GM18867 (cell line): ENCODE data around the gene EEIG1.
A peak's percentile ranks its signal among the peaks of the same experiment; 100 is the strongest.

Source experiments
- ATAC-seq: cut with Tn5 transposase; IDR thresholded peaks from one replicate; pipeline ENCODE4 v1.9.1; 2021; ENCODE audit warnings: mild to moderate bottlenecking, moderate library complexity; ENCODE audit not compliant: unreplicated experiment

The EEIG1 gene

GRCh38 chr9:128001779-128002298 is 21.1 kb upstream of the EEIG1 start:
- no peak for ATAC-seq

- no peak for ATAC-seq
Observed at GRCh38 chr9:128001151-128001778, 20.5 kb upstream of the EEIG1 start.

GRCh38 chr9:127999461-127999860 is 18.7 kb upstream of the EEIG1 start:
- ATAC-seq, result no peak

DNA sequence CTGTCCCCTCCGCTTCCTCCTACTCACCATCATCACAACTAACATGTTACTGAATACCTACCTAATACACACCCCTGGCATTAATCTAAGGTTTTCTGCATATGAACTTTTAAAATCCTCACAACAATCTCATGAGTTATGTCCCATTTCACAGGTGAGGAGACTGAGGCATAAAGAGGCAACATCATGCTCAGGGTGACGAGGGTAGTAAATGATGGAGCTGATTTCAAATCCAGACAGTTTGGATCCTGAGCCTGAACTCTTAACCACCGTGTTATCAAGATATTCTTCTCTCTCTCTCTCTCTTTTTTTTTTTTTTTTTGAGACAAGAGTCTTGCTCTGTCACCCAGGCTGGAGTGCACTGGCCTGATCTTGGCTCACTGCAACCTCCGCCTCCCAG is 12.9 kb upstream of the EEIG1 start:
- no peak for ATAC-seq

DNA sequence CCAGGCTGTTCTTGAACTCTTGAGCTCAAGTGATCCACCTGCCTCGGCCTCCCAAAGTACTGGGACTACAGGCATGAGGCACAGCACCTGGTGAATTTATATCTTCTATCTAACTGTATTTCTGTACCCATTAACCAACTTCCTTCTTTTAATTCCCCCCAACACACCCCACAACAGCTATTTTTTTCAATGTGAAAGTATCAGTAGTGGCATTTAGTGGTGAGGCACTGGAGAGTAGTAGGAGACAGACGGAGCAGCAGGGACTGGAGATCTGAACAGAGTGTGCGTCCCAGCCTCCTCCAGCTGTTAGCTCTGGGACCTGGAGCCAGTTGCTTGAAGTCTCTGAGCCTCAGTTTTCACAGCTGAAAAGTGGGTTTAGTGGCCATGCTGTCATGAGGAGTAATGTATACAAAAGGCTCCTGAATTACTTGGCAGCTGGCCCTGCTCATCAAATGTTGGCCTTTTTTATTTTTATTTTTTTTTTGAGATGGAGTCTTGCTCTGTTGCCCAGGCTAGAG is 11.0 kb upstream of the EEIG1 start:
- no peak for ATAC-seq

DNA sequence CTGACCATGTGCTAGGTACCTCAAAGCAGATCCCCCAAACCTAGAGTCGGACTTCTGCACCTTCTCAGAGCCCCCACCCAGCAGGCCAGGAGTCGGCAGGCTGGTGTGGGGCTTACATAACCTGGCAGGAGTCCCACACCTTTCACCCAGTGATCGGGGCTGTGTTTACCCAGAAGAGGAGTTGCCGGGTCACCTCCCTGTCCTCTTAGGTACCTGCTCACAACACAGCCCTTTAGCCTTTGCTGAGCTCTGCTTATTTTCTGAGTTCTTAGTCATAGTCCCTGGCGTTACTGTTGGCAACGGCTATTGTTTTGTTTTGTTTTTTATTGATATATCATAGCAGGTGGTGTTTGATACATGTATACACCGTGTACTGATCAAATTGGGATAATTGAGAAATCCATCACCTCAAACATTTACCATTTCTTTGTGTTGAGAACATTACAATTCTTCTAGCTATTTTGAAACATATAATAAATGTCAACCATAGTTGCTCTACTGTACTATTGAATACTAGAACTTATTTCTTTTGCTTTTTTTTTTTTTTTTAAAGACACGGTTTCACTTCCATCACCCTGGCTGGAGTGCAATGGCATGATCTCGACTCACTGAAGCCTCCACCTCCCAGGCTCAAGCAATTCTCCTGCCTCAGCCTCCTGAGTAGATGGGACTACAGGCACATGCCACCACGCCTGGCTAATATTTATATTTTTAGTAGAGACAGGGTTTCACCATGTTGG is 10.4 kb upstream of the EEIG1 start:
- no peak for ATAC-seq

DNA sequence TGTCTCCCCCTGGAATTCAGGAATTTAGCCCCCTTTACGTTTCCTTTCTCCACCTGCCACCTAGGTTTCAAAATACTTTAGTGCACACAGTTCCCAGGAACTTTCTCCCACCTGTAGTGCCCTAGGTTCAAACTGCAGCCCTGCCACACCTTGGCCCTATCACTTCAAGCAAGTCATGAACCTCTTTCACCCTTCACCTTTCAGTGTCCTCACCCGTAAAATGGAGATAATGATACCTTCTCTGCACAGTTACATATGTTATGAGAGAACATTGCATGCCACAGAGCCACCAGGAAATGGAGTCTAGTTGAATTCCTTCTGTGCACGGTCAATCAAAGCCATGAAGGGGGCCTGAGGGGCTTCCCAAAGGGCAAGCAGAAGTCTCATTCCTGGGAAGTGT is 9.8 kb upstream of the EEIG1 start:
- no peak for ATAC-seq

DNA sequence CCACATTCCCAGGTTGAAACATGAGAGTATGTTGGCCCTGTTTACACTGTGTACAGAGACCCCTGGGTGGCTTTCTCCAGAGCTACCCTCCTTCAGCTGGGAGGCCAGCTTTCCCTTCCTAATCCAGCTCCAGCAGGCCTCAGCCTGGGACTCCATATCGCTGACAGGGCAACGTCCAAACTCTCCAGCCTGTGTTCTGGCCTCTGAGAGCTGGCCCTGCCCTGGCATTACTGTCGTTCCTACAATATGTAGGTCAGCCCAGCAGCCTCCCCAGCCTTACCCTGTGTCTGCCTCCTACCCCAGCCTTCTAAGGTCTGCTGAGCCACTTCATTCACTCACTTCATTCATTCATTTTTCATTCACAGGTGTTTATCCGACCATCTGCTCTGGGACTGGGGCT is 8.3 kb upstream of the EEIG1 start:
- no peak for ATAC-seq

GRCh38 chr9:127987103-127987614 is 6.4 kb upstream of the EEIG1 start:
- ATAC-seq, result peak; percentile 33

DNA sequence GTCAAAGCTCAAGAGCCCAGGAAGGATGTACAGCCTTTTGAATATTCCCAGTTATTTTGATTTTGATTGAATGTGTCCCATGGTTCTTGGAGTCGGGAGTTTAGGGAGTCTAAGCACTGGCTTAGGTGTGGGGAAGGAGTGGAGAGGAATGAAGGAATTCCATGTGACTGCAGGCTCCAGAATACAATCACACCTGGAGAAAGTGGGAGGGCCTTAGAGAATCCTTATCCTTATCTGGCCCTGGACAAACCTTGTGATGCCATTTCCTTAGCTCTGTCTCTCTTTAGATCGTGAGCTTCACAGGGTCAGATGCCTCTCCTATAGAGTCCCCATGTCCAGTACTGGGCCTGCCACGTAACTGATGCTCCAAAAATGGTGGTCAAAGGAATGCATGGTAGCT is 4.2 kb upstream of the EEIG1 start:
- no peak for ATAC-seq

DNA sequence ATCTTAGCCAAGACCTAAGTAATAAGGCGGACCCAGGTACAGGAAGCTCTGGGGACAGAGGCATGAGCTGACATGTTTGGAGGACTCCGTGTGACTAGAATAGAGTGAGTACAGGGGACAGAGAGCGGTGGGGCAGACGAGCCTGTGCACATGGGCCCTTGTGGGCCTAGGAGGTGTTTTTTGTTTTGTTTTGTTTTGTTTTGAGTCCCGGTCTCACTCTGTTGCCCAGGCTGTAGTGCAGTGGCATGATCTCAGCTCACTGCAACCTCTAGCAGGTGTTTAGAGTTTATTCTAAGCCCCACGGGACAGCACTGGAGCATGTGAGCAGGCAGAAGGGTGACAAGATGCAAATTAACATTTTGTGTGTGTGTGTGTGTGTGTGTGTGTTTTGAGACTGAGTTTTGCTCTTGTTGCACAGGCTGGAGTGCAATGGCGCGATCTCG is 3.1 kb upstream of the EEIG1 start:
- ATAC-seq, result peak; percentile 36

GRCh38 chr9:127982912-127983311 is 2.1 kb upstream of the EEIG1 start:
- ATAC-seq, result no peak

DNA sequence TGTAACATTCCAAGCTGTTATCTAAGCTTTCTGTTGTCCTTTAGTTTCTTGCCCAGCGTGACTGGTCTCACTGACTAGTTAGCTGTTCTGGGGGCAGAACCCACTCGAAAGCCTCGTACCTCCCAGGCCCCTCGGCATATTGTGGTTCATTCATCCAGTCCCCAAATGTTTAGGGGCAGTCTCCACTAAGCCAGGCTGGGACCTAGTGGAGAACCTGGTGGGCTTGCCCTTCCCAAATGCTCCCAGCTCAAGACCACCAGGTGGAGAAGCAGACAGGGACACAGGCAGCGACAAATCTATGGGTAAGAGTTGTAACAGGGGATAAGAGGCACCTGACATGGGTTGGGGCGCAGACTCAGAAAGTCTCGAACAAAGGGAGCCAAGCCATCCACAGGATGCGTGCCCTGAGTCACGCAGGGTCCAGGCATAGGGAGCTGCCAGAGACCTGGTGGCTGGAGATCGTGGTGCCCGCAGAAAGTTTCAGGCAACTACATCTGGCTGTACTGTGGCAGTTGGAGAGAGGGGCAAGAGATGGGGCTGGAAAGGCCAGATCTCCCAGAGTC is 851 bp upstream of the EEIG1 start:
- ATAC-seq, result no peak

GRCh38 chr9:127980060-127980705 is 606 bp downstream of the EEIG1 start:
- peak; percentile 37 for ATAC-seq

DNA sequence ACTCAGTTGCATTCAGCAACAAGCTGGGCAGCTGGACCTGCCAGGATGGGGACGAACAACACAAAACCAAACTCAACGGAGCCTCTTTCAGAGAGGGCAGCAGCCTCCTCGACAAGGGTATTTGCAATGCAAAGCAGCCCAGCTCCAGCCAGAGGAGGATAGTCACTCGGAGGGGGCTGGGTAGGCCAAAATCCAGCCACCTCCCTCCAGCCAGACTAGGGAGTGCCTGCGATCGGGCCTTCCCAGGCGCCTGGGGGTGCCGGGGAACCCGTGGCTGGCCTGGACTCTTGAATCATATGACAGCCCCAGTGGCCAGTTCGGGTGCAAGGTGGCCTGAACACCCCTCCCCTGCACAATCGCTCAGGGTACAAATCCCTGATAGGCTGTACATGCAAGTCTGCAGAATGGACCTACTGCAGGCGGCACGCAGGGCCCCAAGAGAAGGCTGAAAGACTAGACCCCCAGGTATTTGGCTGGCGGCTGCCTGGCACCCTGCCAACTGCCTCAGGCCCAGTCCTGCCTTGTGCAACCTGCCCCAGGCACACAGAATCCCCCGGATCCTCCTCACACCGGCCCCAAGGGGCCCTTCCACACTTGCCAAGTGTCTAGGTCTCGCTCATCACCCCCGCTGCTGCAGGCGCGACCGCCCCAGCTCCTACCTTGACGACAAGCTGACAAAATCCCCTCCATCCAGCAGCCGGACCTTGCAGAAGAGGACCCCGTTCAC is 1.3 kb downstream of the EEIG1 start:
- ATAC-seq, result no peak

GRCh38 chr9:127979015-127979332 is 1.8 kb downstream of the EEIG1 start:
- no peak for ATAC-seq

DNA sequence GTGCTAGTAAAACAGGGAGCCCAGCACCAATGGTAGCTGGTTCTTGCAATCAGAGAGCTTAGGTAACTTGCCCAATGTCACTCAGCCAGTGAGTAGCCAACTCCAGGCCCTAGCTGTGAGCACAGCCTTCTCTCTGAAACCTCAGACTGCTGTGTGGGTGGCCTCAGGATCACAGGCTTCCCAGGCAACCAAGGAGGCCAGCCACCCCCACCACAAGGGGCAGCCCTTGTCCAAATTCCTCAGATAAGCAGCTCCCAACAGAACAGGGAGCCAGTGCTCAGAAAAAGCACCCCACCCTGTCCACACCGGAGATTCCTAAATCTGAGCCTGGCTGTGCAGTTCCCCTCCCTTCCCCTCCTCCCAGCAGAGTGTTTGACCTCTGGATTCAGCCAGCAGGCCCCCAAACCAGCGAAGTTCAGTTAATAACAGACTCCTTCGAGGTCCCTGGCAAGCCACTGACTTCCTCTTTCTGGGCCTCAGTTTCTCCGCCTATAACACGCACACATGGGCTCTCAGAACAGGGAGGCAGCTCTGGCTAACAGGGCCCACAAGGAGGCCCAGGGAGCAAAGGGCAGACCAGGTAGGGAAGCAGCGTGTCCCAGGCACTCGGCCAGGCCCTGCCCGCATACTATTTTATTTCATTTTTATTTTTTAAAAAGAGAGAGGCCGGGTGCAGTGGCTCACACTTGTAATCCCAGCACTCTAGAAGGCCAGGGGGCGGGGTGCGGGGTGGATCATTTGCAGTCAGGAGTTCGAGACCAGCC is 2.7 kb downstream of the EEIG1 start:
- ATAC-seq, result no peak

- no peak for ATAC-seq
Observed at GRCh38 chr9:127977009-127977883, 3.5 kb downstream of the EEIG1 start.

- no peak for ATAC-seq
Observed at GRCh38 chr9:127976498-127976897, 4.3 kb downstream of the EEIG1 start.
